OCI-LY3 (cell line): ENCODE measurements around the gene TMEM185B.

Experiments
- H2AFZ ChIP-seq: fragments of 200-600, 300-600 bp; shearing (Covaris generic); 2 replicates; pipeline ENCODE4 v1.6.0; 2014; ENCODE audit warnings: antibody characterized with exemption, low read depth, low read length
- H3K27ac ChIP-seq: fragments of 200-600, 300-600 bp; sonication (generic); 2 replicates; pipeline ENCODE4 v1.5.1; 2014; ENCODE audit warnings: mild to moderate bottlenecking, low read length, moderate library complexity, mixed read lengths
- H3K27me3 ChIP-seq: fragments of 200-600, 300-600 bp; sonication (generic); 2 replicates; pipeline ENCODE4 v1.6.1; 2014; ENCODE audit warnings: low read depth, low read length, mixed read lengths
- H3K36me3 ChIP-seq: fragments of 200-600, 300-600 bp; sonication (generic); replicated peaks from 2 replicates; pipeline ENCODE3; 2014; ENCODE audit warnings: low read depth, low read length, mixed read lengths
- H3K4me1 ChIP-seq: fragments of 300-600, 200-600 bp; sonication (generic); 2 replicates; pipeline ENCODE4 v1.6.1; 2014; ENCODE audit warnings: low read length, mixed read lengths
- H3K4me2 ChIP-seq: fragments of 200-600, 300-600 bp; sonication (generic); 2 replicates; pipeline ENCODE4 v1.6.1; 2014; ENCODE audit warnings: low read length, mixed read lengths
- H3K4me3 ChIP-seq: fragments of 300-600, 200-600 bp; sonication (generic); 2 replicates; pipeline ENCODE4 v1.5.1; 2014; ENCODE audit warnings: antibody characterized with exemption, mild to moderate bottlenecking, low read length, moderate library complexity
- H3K79me2 ChIP-seq: fragments of 300-600, 200-600 bp; shearing (Covaris generic); 2 replicates; pipeline ENCODE4 v1.6.1; 2014; ENCODE audit warnings: mild to moderate bottlenecking, low read length, mixed read lengths
- H3K9ac ChIP-seq: fragments of 300-600, 200-600 bp; shearing (Covaris generic); 2 replicates; pipeline ENCODE4 v1.6.0; 2014; ENCODE audit warnings: mild to moderate bottlenecking, low read length, moderate library complexity
- H3K9me3 ChIP-seq: fragments of 200-600, 300-600 bp; shearing (Covaris generic); 2 replicates; pipeline ENCODE4 v1.6.1; 2014; ENCODE audit warnings: low read length, mixed read lengths; ENCODE audit not compliant: insufficient read depth
- H4K20me1 ChIP-seq: fragments of 200-600, 300-600 bp; sonication (generic); 2 replicates; pipeline ENCODE4 v1.6.1; 2016; ENCODE audit warnings: low read length, mixed read lengths; ENCODE audit not compliant: insufficient read depth
- CTCF ChIP-seq: fragments of 200-600, 300-600 bp; sonication (generic); IDR thresholded peaks from 2 replicates; pipeline ENCODE4 v1.5.1; 2014; ENCODE audit warnings: antibody characterized with exemption, low read length, low read depth
- EZH2phosphoT487 ChIP-seq: fragments of 200-600 bp; shearing (Covaris generic); IDR thresholded peaks from 2 replicates; pipeline ENCODE4 v1.6.1; 2018; ENCODE audit warnings: antibody characterized with exemption, mixed run types, low read depth

TMEM185B gene

GRCh38 chr2:120243875-120244553 is 20.8 kb upstream of the TMEM185B start:
- Histone ChIP-seq H3K4me2 (no peak overlapping the region), H3K9ac (no peak overlapping the region), H4K20me1 (no peaks in the 10 kb centered on the region)

GRCh38 chr2:120243211-120243610 is 20.0 kb upstream of the TMEM185B start:
- no peak for TF ChIP-seq EZH2phosphoT487
- no peak for TF ChIP-seq CTCF
- Histone ChIP-seq H3K9ac (no peak overlapping the region), H3K79me2 (no peaks in the 10 kb centered on the region), H3K36me3 (no peaks in the 10 kb centered on the region), H3K4me3 (no peak overlapping the region), H3K4me1 (no peaks in the 10 kb centered on the region), H3K27me3 (peaks cover 16% of the 10 kb centered on the region), H3K27ac (no peak overlapping the region), H4K20me1 (no peaks in the 10 kb centered on the region), H3K4me2 (no peak overlapping the region), H2AFZ (no peak overlapping the region), H3K9me3 (no peaks in the 10 kb centered on the region)

More at GRCh38 chr2:120243875-120244553, 20.8 kb upstream of the TMEM185B start:
- Histone ChIP-seq H3K79me2 (no peaks in the 10 kb centered on the region), H3K27ac (no peak overlapping the region), H3K36me3 (no peaks in the 10 kb centered on the region), H3K27me3 (peaks cover 21% of the 10 kb centered on the region), H3K9me3 (no peaks in the 10 kb centered on the region), H3K4me1 (no peaks in the 10 kb centered on the region), H2AFZ (no peak overlapping the region), H3K4me3 (no peak overlapping the region)
- no peak for TF ChIP-seq CTCF
- TF ChIP-seq EZH2phosphoT487, result no peak

GRCh38 chr2:120241684-120242083 is 18.5 kb upstream of the TMEM185B start:
- no peaks in the 10 kb centered on the region for H3K9me3 ChIP-seq
- no peak overlapping the region for H3K4me2 ChIP-seq
- TF ChIP-seq EZH2phosphoT487, result no peak
- TF ChIP-seq CTCF, result no peak
- H3K4me3 ChIP-seq, result no peak overlapping the region
- no peaks in the 10 kb centered on the region for H3K79me2 ChIP-seq
- H3K27ac ChIP-seq, result no peak overlapping the region
- H3K27me3 ChIP-seq, result peaks cover 4% of the 10 kb centered on the region; the same call in 1 of the 2 replicates
- H3K4me1 ChIP-seq, result no peaks in the 10 kb centered on the region
- no peak overlapping the region for H3K9ac ChIP-seq
- H2AFZ ChIP-seq, result no peak overlapping the region
- no peaks in the 10 kb centered on the region for H4K20me1 ChIP-seq
- H3K36me3 ChIP-seq, result no peaks in the 10 kb centered on the region

GRCh38 chr2:120240901-120241429 is 17.8 kb upstream of the TMEM185B start:
- TF ChIP-seq EZH2phosphoT487 (no peak), CTCF (no peak)
- no peak overlapping the region for H3K27ac ChIP-seq
- no peaks in the 10 kb centered on the region for H3K9me3 ChIP-seq
- no peaks in the 10 kb centered on the region for H4K20me1 ChIP-seq
- H2AFZ ChIP-seq, result no peak overlapping the region
- H3K4me3 ChIP-seq, result no peak overlapping the region
- no peak overlapping the region for H3K4me2 ChIP-seq
- no peaks in the 10 kb centered on the region for H3K4me1 ChIP-seq
- H3K36me3 ChIP-seq, result no peaks in the 10 kb centered on the region
- H3K79me2 ChIP-seq, result no peaks in the 10 kb centered on the region
- no peaks in the 10 kb centered on the region for H3K27me3 ChIP-seq
- H3K9ac ChIP-seq, result no peak overlapping the region
